GM12878 (cell line): Measurements from ENCODE around the gene SUGCT.

Experiments used
- ASH2L ChIP-seq: fragments of 300-600, 200-600 bp; sonication (generic); IDR thresholded peaks from 2 replicates; pipeline ENCODE4 v1.6.1; 2017; ENCODE audit warnings: low read depth, mild to moderate bottlenecking, borderline replicate concordance
- CHD2 ChIP-seq: IDR thresholded peaks from 2 replicates; pipeline ENCODE4 v1.6.1; 2011; ENCODE audit warnings: low read depth, low read length, improper control_type of control experiment, borderline replicate concordance
- CREB1 ChIP-seq: IDR thresholded peaks from 2 replicates; pipeline ENCODE4 v1.6.1; 2012; ENCODE audit warnings: low read depth, mild to moderate bottlenecking, inconsistent platforms
- FOXK2 ChIP-seq: fragments of 450-650 bp; IDR thresholded peaks from 2 replicates; pipeline ENCODE4 v1.6.1; 2017; ENCODE audit warnings: mild to moderate bottlenecking, moderate library complexity
- NR2C2 ChIP-seq: IDR thresholded peaks from 2 replicates; pipeline ENCODE4 v1.6.1; 2011; ENCODE audit warnings: borderline replicate concordance, low read depth; ENCODE audit not compliant: control insufficient read depth, insufficient read length
- RAD21 ChIP-seq: IDR thresholded peaks from 2 replicates; pipeline ENCODE4 v1.6.1; 2011; ENCODE audit warnings: mild to moderate bottlenecking, low read depth, low read length, moderate library complexity; ENCODE audit not compliant: insufficient read depth
- RFX5 ChIP-seq: IDR thresholded peaks from 2 replicates; pipeline ENCODE4 v1.6.1; 2011; ENCODE audit warnings: low read depth, low read length, improper control_type of control experiment
- SP1 ChIP-seq: IDR thresholded peaks from one replicate; pipeline ENCODE4 v1.6.1; 2011; ENCODE audit warnings: low read depth, low read length
- YY1 ChIP-seq: IDR thresholded peaks from 2 replicates; pipeline ENCODE4 v1.6.1; 2011; ENCODE audit warnings: low read depth, mild to moderate bottlenecking, low read length
- TF ChIP-seq, protein P1 (sequence below), 3 experiments: IDR thresholded peaks in 2 of 3; conservative IDR thresholded peaks in 1 of 3; 2 replicates each; pipeline ENCODE4 v1.5.1; 2011; ENCODE audit warnings: low read depth in 3 of 3, low read length in 3 of 3, mild to moderate bottlenecking in 3 of 3, control low read depth in 2 of 3, moderate library complexity in 2 of 3, inconsistent platforms in 1 of 3, mixed read lengths in 1 of 3; ENCODE audit not compliant: control insufficient read depth in 2 of 3, insufficient read depth in 1 of 3; ENCODE audit errors: extremely low read depth in 1 of 3
- TF ChIP-seq, protein P2 (sequence below): IDR thresholded peaks from 2 replicates; pipeline ENCODE4 v1.6.1; 2011; ENCODE audit warnings: low read depth, low read length, improper control_type of control experiment, borderline replicate concordance

DNA sequence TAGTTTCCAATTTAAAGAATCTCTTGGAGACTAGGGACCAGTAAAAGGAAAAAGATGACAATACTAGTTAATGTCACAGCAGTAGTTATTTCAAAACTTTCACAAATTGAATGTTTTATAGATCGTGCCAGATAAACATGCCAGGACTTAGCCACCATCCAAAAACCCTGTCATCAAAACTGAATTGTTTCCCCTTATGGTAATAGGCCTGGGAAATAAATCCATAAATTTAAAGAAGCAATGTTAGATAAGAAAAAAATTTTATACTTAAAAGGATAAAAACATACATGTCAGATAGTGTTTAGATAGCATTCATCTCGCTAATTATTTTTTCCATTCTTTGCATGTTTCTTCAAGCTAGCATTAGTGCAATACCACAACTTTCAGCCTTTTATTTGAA is 71.2 kb downstream of the SUGCT start:
- TF ChIP-seq, protein P1, sequence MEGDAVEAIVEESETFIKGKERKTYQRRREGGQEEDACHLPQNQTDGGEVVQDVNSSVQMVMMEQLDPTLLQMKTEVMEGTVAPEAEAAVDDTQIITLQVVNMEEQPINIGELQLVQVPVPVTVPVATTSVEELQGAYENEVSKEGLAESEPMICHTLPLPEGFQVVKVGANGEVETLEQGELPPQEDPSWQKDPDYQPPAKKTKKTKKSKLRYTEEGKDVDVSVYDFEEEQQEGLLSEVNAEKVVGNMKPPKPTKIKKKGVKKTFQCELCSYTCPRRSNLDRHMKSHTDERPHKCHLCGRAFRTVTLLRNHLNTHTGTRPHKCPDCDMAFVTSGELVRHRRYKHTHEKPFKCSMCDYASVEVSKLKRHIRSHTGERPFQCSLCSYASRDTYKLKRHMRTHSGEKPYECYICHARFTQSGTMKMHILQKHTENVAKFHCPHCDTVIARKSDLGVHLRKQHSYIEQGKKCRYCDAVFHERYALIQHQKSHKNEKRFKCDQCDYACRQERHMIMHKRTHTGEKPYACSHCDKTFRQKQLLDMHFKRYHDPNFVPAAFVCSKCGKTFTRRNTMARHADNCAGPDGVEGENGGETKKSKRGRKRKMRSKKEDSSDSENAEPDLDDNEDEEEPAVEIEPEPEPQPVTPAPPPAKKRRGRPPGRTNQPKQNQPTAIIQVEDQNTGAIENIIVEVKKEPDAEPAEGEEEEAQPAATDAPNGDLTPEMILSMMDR (IDR thresholded peaks at IDR 0.05 in 2 of 3, conservative IDR thresholded peaks at IDR 0.05 in 1 of 3; ENCODE audit: control insufficient read depth in 2 of 3, extremely low read depth in 1 of 3, insufficient read depth in 1 of 3, low read depth in 3 of 3, low read length in 3 of 3): no peak
- TF ChIP-seq RFX5 (no peak), YY1 (no peak), RAD21 (no peak), NR2C2 (no peak), CREB1 (no peak), ASH2L (no peak), FOXK2 (no peak), CHD2 (no peak), SP1 (no peak)
- TF ChIP-seq, protein P2, sequence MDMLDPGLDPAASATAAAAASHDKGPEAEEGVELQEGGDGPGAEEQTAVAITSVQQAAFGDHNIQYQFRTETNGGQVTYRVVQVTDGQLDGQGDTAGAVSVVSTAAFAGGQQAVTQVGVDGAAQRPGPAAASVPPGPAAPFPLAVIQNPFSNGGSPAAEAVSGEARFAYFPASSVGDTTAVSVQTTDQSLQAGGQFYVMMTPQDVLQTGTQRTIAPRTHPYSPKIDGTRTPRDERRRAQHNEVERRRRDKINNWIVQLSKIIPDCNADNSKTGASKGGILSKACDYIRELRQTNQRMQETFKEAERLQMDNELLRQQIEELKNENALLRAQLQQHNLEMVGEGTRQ: no peak
